Activated B cell treated with CpG ODN at 0.5 μM for 24 hours (primary cell): ENCODE measurements around the gene TMC1. TPM values are rescaled to one million over a fixed set of nuclear protein-coding genes. Genes with fewer than 3 reads are reported as not detected.

Source experiments
- ATAC-seq: fragments of 200-7000 bp; cut with Tn5 transposase; one replicate; pipeline ENCODE4 v1.10.0; 2021; ENCODE audit warnings: low read depth, mild to moderate bottlenecking, moderate library complexity
- CTCF ChIA-PET: fragments of 350-600 bp; sonication (Branson Sonifier 250); formaldehyde crosslinking; loops from one replicate; lab custom pipeline; 2021; ENCODE audit warnings: antibody characterized with exemption; lab: Charles Lee
- POLR2A ChIA-PET: fragments of 350-600 bp; sonication (Branson Sonifier 250); formaldehyde crosslinking; loops from one replicate; lab custom pipeline; 2021; ENCODE audit warnings: antibody characterized with exemption; lab: Charles Lee
- DNase-seq: peaks from one replicate; pipeline ENCODE4 v3.0.0; 2022
- H3K27ac Mint-ChIP-seq: one replicate; pipeline ENCODE4 v1.8.0; 2020; ENCODE audit warnings: mixed read lengths
- H3K27me3 Mint-ChIP-seq: one replicate; pipeline ENCODE4 v1.8.0; 2021; ENCODE audit warnings: mixed read lengths
- H3K36me3 Mint-ChIP-seq: one replicate; pipeline ENCODE4 v1.8.0; 2021; ENCODE audit warnings: low read depth, mixed read lengths
- H3K4me1 Mint-ChIP-seq: one replicate; pipeline ENCODE4 v1.8.0; 2021; ENCODE audit warnings: mixed read lengths
- H3K4me3 Mint-ChIP-seq: one replicate; pipeline ENCODE4 v1.8.0; 2020; ENCODE audit warnings: mild to moderate bottlenecking, mixed read lengths
- H3K9me3 Mint-ChIP-seq: one replicate; pipeline ENCODE4 v1.8.0; 2020; ENCODE audit warnings: mixed read lengths
- intact Hi-C: fragments of 100-400 bp; cut with micrococcal nuclease; formaldehyde crosslinking; loops from one replicate; pipeline ENCODE4 v1.15.1; 2024
- total RNA-seq: library from RNA; stranded (reverse); gene quantifications from 2 replicates; pipeline ENCODE4 v1.2.3, GENCODE V29; 2022
- TF ChIP-seq, protein P1 (sequence below): fragments of 200-600 bp; IDR thresholded peaks from one replicate; pipeline ENCODE4 v1.8.0; 2022; ENCODE audit warnings: antibody characterized with exemption, mild to moderate bottlenecking

The TMC1 gene
- total RNA-seq, 1 donor from 2014 or later = not detected

DNA sequence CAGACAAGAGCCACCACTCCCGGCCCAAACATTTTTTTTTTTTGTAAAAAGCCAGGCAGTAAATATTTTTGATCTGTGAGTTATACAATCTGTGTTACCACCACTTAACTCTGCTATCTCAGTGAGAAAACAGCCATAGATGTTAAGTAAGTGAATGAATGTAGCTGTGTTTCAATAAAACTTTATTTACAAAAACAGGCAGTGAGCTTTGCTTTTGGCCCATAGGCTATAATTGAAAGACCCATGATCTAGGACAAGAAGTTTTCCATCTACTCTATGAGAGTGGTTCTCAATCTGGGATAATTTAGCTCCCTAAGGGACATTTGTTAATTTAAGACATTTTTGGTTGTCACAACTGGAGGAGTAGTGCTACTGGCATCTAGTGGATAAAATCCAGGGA, 91.0 kb downstream of the TMC1 start:
- ChIA-PET CTCF (no interaction called here), POLR2A (no interaction called here)
- Mint-ChIP-seq H3K27ac (no peak overlapping the region), H3K4me3 (no peak overlapping the region), H3K36me3 (no peaks in the 10 kb centered on the region), H3K9me3 (no peaks in the 10 kb centered on the region), H3K27me3 (no peaks in the 10 kb centered on the region), H3K4me1 (no peaks in the 10 kb centered on the region)
- intact Hi-C loops = no loop called here
- DNase-seq (no peak), ATAC-seq (no peak)
- TF ChIP-seq, protein P1, sequence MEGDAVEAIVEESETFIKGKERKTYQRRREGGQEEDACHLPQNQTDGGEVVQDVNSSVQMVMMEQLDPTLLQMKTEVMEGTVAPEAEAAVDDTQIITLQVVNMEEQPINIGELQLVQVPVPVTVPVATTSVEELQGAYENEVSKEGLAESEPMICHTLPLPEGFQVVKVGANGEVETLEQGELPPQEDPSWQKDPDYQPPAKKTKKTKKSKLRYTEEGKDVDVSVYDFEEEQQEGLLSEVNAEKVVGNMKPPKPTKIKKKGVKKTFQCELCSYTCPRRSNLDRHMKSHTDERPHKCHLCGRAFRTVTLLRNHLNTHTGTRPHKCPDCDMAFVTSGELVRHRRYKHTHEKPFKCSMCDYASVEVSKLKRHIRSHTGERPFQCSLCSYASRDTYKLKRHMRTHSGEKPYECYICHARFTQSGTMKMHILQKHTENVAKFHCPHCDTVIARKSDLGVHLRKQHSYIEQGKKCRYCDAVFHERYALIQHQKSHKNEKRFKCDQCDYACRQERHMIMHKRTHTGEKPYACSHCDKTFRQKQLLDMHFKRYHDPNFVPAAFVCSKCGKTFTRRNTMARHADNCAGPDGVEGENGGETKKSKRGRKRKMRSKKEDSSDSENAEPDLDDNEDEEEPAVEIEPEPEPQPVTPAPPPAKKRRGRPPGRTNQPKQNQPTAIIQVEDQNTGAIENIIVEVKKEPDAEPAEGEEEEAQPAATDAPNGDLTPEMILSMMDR = no peak

DNA sequence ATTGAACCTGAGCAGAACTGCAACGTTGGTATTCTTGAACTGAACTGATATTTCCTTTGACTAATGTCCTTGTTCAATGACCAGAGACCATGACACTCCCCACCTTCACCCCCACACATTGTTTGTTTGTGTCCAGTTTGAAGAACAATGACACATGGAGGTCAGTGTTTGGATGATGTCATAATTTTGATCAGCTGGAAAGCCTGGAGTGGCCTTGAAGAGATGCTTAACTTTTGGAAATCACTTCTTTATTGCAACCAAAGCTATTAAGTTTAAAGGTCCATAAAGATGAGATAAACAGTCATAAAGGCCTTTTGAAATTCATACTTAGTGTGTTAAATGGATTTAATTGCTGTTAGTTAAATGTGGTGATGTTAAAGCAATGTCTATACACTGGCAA, 92.7 kb downstream of the TMC1 start:
- CTCF ChIA-PET = no interaction called here
- POLR2A ChIA-PET = no interaction called here
- Mint-ChIP-seq H3K36me3 (no peaks in the 10 kb centered on the region), H3K27me3 (no peaks in the 10 kb centered on the region), H3K4me1 (no peaks in the 10 kb centered on the region), H3K9me3 (no peaks in the 10 kb centered on the region), H3K4me3 (no peak overlapping the region), H3K27ac (no peak overlapping the region)
- ATAC-seq = no peak
- TF ChIP-seq, protein P1 = no peak
- intact Hi-C loops = no loop called here
- DNase-seq = no peak

DNA sequence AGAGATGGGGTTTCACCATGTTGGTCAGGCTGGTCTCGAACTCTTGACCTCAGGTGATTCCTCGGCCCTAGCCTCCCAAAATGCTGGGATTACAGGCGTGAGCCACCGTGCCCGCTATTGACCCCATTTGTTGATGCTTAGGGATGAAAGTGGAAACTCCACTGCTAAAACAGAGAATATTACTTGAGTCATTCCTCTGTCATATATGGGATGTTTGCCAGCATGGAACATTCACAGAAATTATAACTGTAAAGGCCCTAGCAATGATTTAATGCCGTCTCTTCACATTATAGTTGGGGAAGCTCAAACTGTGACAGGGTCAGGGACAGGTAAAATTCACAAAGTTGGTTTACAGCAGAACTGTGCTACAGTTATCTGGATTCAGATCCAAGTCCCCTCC, 94.5 kb downstream of the TMC1 start:
- no peaks in the 10 kb centered on the region for H3K27me3 Mint-ChIP-seq
- ChIA-PET POLR2A (no interaction called here), CTCF (no interaction called here)
- intact Hi-C loops = no loop called here
- H3K9me3 Mint-ChIP-seq = no peaks in the 10 kb centered on the region
- DNase-seq = no peak
- no peak overlapping the region for H3K4me3 Mint-ChIP-seq
- no peaks in the 10 kb centered on the region for H3K36me3 Mint-ChIP-seq
- no peak overlapping the region for H3K27ac Mint-ChIP-seq
- ATAC-seq = no peak
- TF ChIP-seq, protein P1 = no peak
- no peaks in the 10 kb centered on the region for H3K4me1 Mint-ChIP-seq

DNA sequence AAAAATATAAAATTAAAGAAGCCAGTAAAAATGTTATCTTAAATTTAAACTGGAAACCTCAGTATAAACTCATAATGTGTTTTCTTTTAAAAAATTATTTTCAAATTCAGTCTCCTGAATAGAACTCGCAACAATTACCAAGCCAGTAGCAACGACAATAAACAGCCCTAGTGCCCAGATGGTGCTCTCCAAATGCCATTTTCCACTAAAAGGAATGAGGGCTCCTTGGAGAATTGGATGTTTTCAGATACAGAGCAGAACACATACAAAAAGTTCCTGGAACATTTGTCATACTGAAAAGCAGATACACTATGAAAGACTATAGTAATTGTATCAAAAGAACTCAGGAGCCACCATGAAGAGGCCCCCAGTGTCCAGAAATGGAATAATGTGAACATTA, 97.4 kb downstream of the TMC1 start:
- POLR2A ChIA-PET = no interaction called here

DNA sequence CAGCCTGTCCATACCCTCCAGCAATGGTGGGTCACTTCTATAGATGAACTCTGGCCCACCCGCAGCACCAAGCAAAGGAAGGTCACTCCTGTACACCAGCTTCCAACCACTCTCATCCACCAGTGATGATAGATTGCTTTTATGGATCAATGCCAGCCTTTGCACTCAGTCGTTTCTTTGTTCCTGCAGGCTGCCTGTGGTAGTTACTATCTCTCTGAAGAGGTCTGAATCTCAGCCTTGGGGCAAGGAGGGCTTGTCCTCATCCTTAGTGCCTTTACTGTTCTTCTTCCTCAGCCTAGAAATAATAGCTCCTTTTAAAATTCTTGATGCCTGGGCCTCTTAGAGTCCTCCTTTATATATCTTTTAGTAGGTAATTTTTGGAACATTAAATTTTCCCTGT, 100.8 kb downstream of the TMC1 start:
- H3K27me3 Mint-ChIP-seq = no peaks in the 10 kb centered on the region
- intact Hi-C loops = loop anchor here (10.0 kb wide), 1 partner anchor 63 kb away; no protein-coding TSS in a partner anchor
- no peak for DNase-seq
- POLR2A ChIA-PET = no interaction called here
- no peaks in the 10 kb centered on the region for H3K36me3 Mint-ChIP-seq
- TF ChIP-seq, protein P1 = no peak
- ATAC-seq = no peak
- H3K4me3 Mint-ChIP-seq = no peak overlapping the region
- H3K27ac Mint-ChIP-seq = no peak overlapping the region
- no peaks in the 10 kb centered on the region for H3K9me3 Mint-ChIP-seq
- no peaks in the 10 kb centered on the region for H3K4me1 Mint-ChIP-seq
- CTCF ChIA-PET = interaction anchor here (1.9 kb wide), 1 partner anchor 341 kb away, joined by 4 read pairs; no protein-coding TSS in a partner anchor

More for the DNA sequence above, 97.4 kb downstream of the TMC1 start:
- no peaks in the 10 kb centered on the region for H3K4me1 Mint-ChIP-seq
- CTCF ChIA-PET = no interaction called here
- H3K9me3 Mint-ChIP-seq = no peaks in the 10 kb centered on the region
- no peak overlapping the region for H3K4me3 Mint-ChIP-seq
- intact Hi-C loops = no loop called here
- ATAC-seq = no peak
- H3K36me3 Mint-ChIP-seq = no peaks in the 10 kb centered on the region
- H3K27ac Mint-ChIP-seq = no peak overlapping the region
- no peak for DNase-seq
- TF ChIP-seq, protein P1 = no peak
- H3K27me3 Mint-ChIP-seq = no peaks in the 10 kb centered on the region
